Measurements from ENCODE around the gene ERLIN1. TPM values are rescaled to one million over a fixed set of nuclear protein-coding genes. Genes with fewer than 3 reads are reported as not detected.

The ERLIN1 gene
- total RNA-seq, 1 experiment from 2014 or later, result 15.1 TPM

DNA sequence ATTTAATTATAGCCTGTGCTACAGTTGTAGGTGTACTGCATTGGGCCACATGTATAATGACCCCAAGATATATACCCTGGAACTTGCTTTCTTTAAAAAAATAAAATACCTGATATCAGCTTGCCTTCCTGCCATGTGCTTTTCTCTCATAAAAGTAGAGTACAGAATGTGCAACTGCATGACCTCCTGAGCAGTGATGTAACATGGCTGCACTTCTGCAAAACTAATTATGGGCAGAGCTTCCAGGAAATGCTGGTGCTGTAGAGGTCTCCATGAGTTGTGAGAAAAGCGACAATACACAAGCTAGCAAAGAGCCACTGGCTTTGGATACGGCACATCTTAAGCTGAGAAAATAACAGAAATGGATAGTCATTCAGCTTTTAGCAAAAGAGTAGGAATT is 6.5 kb upstream of the ERLIN1 start:
- no peak overlapping the region for H3K4me3 ChIP-seq (ENCODE audit: low read length)
- H3K36me3 ChIP-seq (ENCODE audit: low read depth, low read length), result peaks cover 21% of the 10 kb centered on the region
- intact Hi-C loops (cut with micrococcal nuclease), result no loop called here
- H3K4me2 ChIP-seq (ENCODE audit: low read length), result no peak overlapping the region
- no peaks in the 10 kb centered on the region for H3K9me3 ChIP-seq (ENCODE audit: low read length)
- no peaks in the 10 kb centered on the region for H3K27me3 ChIP-seq (ENCODE audit: low read length)
- H3K27ac ChIP-seq (ENCODE audit: low read length), result no peak overlapping the region
- H2AFZ ChIP-seq (ENCODE audit: low read length), result no peak overlapping the region
- H3F3A ChIP-seq (ENCODE audit: low read length, unreplicated experiment), result no peaks in the 10 kb centered on the region
- no peak overlapping the region for H3K9ac ChIP-seq (ENCODE audit: low read length)
- TF ChIP-seq, protein P1, sequence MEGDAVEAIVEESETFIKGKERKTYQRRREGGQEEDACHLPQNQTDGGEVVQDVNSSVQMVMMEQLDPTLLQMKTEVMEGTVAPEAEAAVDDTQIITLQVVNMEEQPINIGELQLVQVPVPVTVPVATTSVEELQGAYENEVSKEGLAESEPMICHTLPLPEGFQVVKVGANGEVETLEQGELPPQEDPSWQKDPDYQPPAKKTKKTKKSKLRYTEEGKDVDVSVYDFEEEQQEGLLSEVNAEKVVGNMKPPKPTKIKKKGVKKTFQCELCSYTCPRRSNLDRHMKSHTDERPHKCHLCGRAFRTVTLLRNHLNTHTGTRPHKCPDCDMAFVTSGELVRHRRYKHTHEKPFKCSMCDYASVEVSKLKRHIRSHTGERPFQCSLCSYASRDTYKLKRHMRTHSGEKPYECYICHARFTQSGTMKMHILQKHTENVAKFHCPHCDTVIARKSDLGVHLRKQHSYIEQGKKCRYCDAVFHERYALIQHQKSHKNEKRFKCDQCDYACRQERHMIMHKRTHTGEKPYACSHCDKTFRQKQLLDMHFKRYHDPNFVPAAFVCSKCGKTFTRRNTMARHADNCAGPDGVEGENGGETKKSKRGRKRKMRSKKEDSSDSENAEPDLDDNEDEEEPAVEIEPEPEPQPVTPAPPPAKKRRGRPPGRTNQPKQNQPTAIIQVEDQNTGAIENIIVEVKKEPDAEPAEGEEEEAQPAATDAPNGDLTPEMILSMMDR (conservative IDR thresholded peaks at IDR 0.05; ENCODE audit: low read depth, low read length), result no peak
- no peak for TF ChIP-seq EZH2 (IDR thresholded peaks at IDR 0.05; ENCODE audit: low read length, unreplicated experiment)
- no peak for TF ChIP-seq EZH2phosphoT487 (IDR thresholded peaks at IDR 0.05; ENCODE audit: borderline replicate concordance, low read length)
- CTCF ChIA-PET, result no interaction called here
- peaks cover 20% of the 10 kb centered on the region for H3K79me2 ChIP-seq (ENCODE audit: low read length)
- no peaks in the 10 kb centered on the region for H4K20me1 ChIP-seq (ENCODE audit: low read length)
- POLR2A ChIA-PET (ENCODE audit: unreplicated experiment), result interaction anchor here (0.7 kb wide), 2 partner anchors 25 to 247 kb away, joined by 3 to 4 read pairs; no protein-coding TSS in a partner anchor
- BruUV-seq (replicated peaks), result no TSS peak
- ATAC-seq (no peak), DNase-seq (no peak)
- peaks cover 10% of the 10 kb centered on the region for H3K4me1 ChIP-seq (ENCODE audit: insufficient read depth, low read length)
- H3K9me2 ChIP-seq (replicated peaks; ENCODE audit: low read length), result no peaks in the 10 kb centered on the region

DNA sequence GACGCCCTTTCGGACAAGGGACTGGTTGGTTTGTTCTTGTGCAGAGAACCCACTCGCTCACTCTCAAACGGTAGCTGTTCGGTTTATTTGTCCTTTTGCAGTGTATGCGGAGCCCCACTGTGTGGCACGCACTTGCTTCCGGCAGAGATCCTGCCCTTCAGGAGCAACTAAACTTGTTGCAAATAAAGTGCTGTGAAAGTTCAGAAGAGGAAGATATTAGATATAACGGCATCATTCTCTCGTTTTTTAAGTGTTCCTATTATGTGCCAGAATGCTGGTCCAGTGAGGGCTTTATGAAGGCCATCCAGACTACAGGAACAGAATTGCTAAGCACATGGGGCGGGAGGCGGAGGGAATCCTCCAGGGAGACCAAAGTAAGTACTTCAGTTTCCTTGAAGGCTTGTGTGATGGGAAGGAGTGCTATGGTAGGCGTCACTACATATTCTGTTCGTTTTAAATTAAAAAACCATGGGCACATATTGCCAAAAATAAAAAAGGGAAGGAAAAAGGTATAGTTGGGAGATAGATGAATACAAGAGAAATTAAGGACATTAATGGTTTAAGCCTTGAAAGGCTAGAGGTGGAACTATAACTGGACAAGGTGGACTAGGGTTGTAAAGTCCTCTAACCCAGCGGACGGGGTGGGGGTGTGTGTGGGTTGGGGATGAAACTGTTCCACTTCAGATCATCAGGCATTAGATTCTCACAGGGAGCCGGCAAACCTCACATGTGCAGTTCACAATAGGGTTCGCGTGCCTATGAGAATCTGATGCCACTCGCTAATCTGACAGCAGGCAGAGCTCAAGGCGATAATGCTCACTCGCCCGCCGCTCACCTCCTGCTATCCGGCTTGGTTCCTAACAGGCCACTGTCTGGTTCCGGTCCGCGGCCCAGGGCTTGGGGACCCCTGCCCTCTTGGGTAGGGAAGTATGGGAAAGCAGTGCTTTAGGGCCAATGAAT is 704 bp upstream of the ERLIN1 start:
- POLR2A ChIA-PET (ENCODE audit: unreplicated experiment), result no interaction called here

More for the DNA sequence above, 704 bp upstream of the ERLIN1 start:
- Histone ChIP-seq H3K27me3 (ENCODE audit: low read length) (no peaks in the 10 kb centered on the region), H4K20me1 (ENCODE audit: low read length) (no peaks in the 10 kb centered on the region), H3K4me1 (ENCODE audit: insufficient read depth, low read length) (peaks cover 33% of the 10 kb centered on the region), H3K9me3 (ENCODE audit: low read length) (no peaks in the 10 kb centered on the region), H3K4me2 (ENCODE audit: low read length) (peak overlapping the region; percentile 94), H3K79me2 (ENCODE audit: low read length) (peaks cover 68% of the 10 kb centered on the region), H3K9me2 (replicated peaks; ENCODE audit: low read length) (no peaks in the 10 kb centered on the region), H3K9ac (ENCODE audit: low read length) (peak overlapping the region; percentile 91), H3K36me3 (ENCODE audit: low read depth, low read length) (peaks cover 11% of the 10 kb centered on the region), H2AFZ (ENCODE audit: low read length) (peak overlapping the region; percentile 75), H3K27ac (ENCODE audit: low read length) (peak overlapping the region; percentile 61), H3F3A (ENCODE audit: low read length, unreplicated experiment) (no peaks in the 10 kb centered on the region), H3K4me3 (ENCODE audit: low read length) (peak overlapping the region; percentile 83)
- peak; percentile 39 for ATAC-seq
- peak; percentile 25 for DNase-seq
- intact Hi-C loops (cut with micrococcal nuclease), result no loop called here
- no peak for TF ChIP-seq EZH2 (IDR thresholded peaks at IDR 0.05; ENCODE audit: low read length, unreplicated experiment)
- TF ChIP-seq EZH2phosphoT487 (IDR thresholded peaks at IDR 0.05; ENCODE audit: borderline replicate concordance, low read length), result no peak
- TF ChIP-seq, protein P1 (conservative IDR thresholded peaks at IDR 0.05; ENCODE audit: low read depth, low read length), result no peak
- TSS peak; percentile 90 for BruUV-seq (replicated peaks)
- CTCF ChIA-PET, result no interaction called here
